Measurements from ENCODE around the gene KDM4D.

KDM4D gene

GRCh38 chr11:94998285-94998684 is 24.8 kb downstream of the KDM4D start:
- no peak overlapping the region for H3K27ac ChIP-seq (ENCODE audit: low read length)
- no peaks in the 10 kb centered on the region for H3K79me2 ChIP-seq (ENCODE audit: low read length)
- no peak overlapping the region for H3K4me3 ChIP-seq (ENCODE audit: low read length)
- no peaks in the 10 kb centered on the region for H3K27me3 ChIP-seq (ENCODE audit: low read depth, low read length)
- H3K36me3 ChIP-seq (replicated peaks; ENCODE audit: low read depth, low read length), result no peaks in the 10 kb centered on the region
- no peaks in the 10 kb centered on the region for H4K20me1 ChIP-seq (ENCODE audit: insufficient read depth, low read length)
- H3K9ac ChIP-seq (ENCODE audit: low read length), result no peak overlapping the region
- no peak overlapping the region for H2AFZ ChIP-seq (ENCODE audit: low read depth, low read length)
- TF ChIP-seq EZH2phosphoT487 (IDR thresholded peaks at IDR 0.05; ENCODE audit: low read depth) (no peak), CTCF (IDR thresholded peaks at IDR 0.05; ENCODE audit: low read depth, low read length) (no peak)
- no peak overlapping the region for H3K4me2 ChIP-seq (ENCODE audit: low read length)
- no peaks in the 10 kb centered on the region for H3K4me1 ChIP-seq (ENCODE audit: low read length)
- H3K9me3 ChIP-seq (ENCODE audit: insufficient read depth, low read length), result no peaks in the 10 kb centered on the region

GRCh38 chr11:95003716-95004115 is 30.2 kb downstream of the KDM4D start:
- Histone ChIP-seq H2AFZ (ENCODE audit: low read depth, low read length) (no peak overlapping the region), H3K36me3 (replicated peaks; ENCODE audit: low read depth, low read length) (no peaks in the 10 kb centered on the region), H3K9ac (ENCODE audit: low read length) (no peak overlapping the region), H3K4me1 (ENCODE audit: low read length) (no peaks in the 10 kb centered on the region), H3K79me2 (ENCODE audit: low read length) (no peaks in the 10 kb centered on the region), H3K4me3 (ENCODE audit: low read length) (no peak overlapping the region), H3K27me3 (ENCODE audit: low read depth, low read length) (no peaks in the 10 kb centered on the region), H3K27ac (ENCODE audit: low read length) (no peak overlapping the region), H4K20me1 (ENCODE audit: insufficient read depth, low read length) (no peaks in the 10 kb centered on the region), H3K4me2 (ENCODE audit: low read length) (no peak overlapping the region), H3K9me3 (ENCODE audit: insufficient read depth, low read length) (no peaks in the 10 kb centered on the region)
- TF ChIP-seq CTCF (IDR thresholded peaks at IDR 0.05; ENCODE audit: low read depth, low read length), result no peak
- no peak for TF ChIP-seq EZH2phosphoT487 (IDR thresholded peaks at IDR 0.05; ENCODE audit: low read depth)

GRCh38 chr11:95005642-95006041 is 32.1 kb downstream of the KDM4D start:
- no peaks in the 10 kb centered on the region for H3K36me3 ChIP-seq (replicated peaks; ENCODE audit: low read depth, low read length)
- no peak overlapping the region for H3K27ac ChIP-seq (ENCODE audit: low read length)
- no peak for TF ChIP-seq EZH2phosphoT487 (IDR thresholded peaks at IDR 0.05; ENCODE audit: low read depth)
- no peak for TF ChIP-seq CTCF (IDR thresholded peaks at IDR 0.05; ENCODE audit: low read depth, low read length)
- no peak overlapping the region for H3K4me2 ChIP-seq (ENCODE audit: low read length)
- H3K9ac ChIP-seq (ENCODE audit: low read length), result no peak overlapping the region
- no peak overlapping the region for H3K4me3 ChIP-seq (ENCODE audit: low read length)
- no peaks in the 10 kb centered on the region for H3K79me2 ChIP-seq (ENCODE audit: low read length)
- H2AFZ ChIP-seq (ENCODE audit: low read depth, low read length), result no peak overlapping the region
- H4K20me1 ChIP-seq (ENCODE audit: insufficient read depth, low read length), result no peaks in the 10 kb centered on the region
- no peaks in the 10 kb centered on the region for H3K9me3 ChIP-seq (ENCODE audit: insufficient read depth, low read length)
- H3K4me1 ChIP-seq (ENCODE audit: low read length), result no peaks in the 10 kb centered on the region
- no peaks in the 10 kb centered on the region for H3K27me3 ChIP-seq (ENCODE audit: low read depth, low read length)

- no peaks in the 10 kb centered on the region for H3K9me3 ChIP-seq (ENCODE audit: insufficient read depth, low read length)
- H3K9ac ChIP-seq (ENCODE audit: low read length), result no peak overlapping the region
- no peaks in the 10 kb centered on the region for H3K4me1 ChIP-seq (ENCODE audit: low read length)
- no peak overlapping the region for H3K4me2 ChIP-seq (ENCODE audit: low read length)
- H3K27ac ChIP-seq (ENCODE audit: low read length), result no peak overlapping the region
- H4K20me1 ChIP-seq (ENCODE audit: insufficient read depth, low read length), result no peaks in the 10 kb centered on the region
- no peaks in the 10 kb centered on the region for H3K79me2 ChIP-seq (ENCODE audit: low read length)
- H2AFZ ChIP-seq (ENCODE audit: low read depth, low read length), result no peak overlapping the region
- H3K4me3 ChIP-seq (ENCODE audit: low read length), result no peak overlapping the region
- H3K36me3 ChIP-seq (replicated peaks; ENCODE audit: low read depth, low read length), result no peaks in the 10 kb centered on the region
- no peaks in the 10 kb centered on the region for H3K27me3 ChIP-seq (ENCODE audit: low read depth, low read length)
- no peak for TF ChIP-seq CTCF (IDR thresholded peaks at IDR 0.05; ENCODE audit: low read depth, low read length)
- no peak for TF ChIP-seq EZH2phosphoT487 (IDR thresholded peaks at IDR 0.05; ENCODE audit: low read depth)
These were observed 37.9 kb downstream of the KDM4D start for GRCh38 chr11:95011376-95011775.
